Stimulated activated CD4-positive, alpha-beta T cell treated with anti-CD3 and anti-CD28 coated beads, Interleukin-2, amount 100 ng/mL, for 4 hours (primary cell): ENCODE measurements around the gene CCBE1.

Experiments
- DNase-seq: peaks from one replicate; pipeline ENCODE4 v3.0.0-alpha.2; 2020; ENCODE audit warnings: low read depth

The CCBE1 gene

DNA sequence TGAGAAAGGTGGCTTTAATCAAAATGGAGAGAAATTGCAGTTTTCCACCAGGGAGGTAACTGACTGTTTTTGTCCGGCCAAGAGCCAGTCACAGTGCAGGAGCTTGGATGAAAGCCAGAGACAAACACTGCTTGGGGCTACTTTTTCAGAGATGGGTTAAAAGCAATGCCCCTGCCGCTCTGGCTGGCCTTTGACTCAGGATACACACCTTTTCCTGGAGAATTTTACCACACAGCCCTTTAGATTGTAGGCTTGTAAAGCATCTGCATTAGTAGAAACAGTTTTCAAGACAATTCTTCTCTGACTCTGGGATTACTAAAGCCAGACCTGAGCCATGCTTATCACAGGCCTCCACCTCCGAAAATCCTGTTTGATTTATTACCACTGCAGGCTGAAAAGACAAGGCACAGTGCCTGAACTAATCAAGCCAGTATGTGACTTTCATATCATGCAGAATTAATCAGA lies 79.7 kb downstream of the CCBE1 start:
- DNase-seq, result no peak

DNA sequence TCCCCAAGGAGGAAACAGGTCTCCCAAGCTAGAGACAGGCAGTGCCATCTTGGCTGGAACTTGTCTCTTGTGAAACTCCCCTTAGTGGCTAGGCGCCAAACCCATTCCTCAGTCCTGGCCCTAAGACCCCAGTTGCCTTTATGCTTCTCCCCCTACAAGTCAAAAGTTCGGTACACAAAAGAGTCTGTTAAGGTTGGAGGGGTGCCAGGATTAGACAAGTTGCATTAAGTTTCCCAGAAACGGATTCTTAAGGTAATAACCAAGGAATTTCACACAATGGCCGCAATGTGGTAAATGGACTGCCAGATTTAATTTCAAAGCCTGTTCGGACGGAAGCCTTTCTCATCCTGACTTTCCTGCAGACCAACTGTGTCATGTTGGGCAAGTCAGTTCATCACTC lies 80.7 kb downstream of the CCBE1 start:
- DNase-seq, result no peak

DNA sequence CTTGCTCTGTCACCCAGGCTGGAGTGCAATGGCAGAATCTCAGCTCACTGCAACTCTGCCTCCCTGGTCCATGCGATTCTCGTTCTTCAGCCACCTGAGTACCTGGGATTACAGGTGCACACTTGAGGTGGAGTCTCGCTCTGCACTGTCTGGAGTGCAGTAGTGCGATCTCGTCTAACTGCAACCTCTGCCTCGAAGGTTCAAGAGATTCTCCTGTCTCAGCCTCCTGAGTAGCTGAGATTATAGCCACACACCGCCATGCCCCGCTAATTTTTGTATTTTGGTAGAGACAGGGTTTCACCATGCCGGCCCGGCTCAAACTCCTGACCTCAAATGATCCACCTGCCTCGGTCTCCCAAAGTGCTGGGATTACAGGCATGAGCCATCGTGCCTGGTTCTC lies 83.3 kb downstream of the CCBE1 start:
- no peak for DNase-seq

DNA sequence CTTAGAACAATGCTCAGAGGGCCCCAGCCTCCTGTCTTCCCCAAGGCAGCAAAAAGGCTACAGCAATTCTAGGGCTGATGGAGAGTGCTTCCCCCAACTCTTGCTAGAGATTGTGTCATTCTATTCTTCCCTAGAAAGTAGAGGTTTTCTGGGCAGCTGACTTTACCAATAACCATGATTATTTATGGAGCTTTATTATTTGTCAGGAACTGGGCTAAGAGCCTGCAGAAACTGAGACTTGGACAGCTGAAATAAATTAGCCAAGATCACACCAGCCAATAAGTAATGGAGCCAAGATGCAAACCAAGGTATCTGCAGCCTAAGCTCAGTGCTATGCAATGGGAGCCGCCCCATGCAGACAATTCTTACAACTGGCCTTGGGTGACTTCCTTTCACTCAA lies 84.8 kb downstream of the CCBE1 start:
- no peak for DNase-seq

DNA sequence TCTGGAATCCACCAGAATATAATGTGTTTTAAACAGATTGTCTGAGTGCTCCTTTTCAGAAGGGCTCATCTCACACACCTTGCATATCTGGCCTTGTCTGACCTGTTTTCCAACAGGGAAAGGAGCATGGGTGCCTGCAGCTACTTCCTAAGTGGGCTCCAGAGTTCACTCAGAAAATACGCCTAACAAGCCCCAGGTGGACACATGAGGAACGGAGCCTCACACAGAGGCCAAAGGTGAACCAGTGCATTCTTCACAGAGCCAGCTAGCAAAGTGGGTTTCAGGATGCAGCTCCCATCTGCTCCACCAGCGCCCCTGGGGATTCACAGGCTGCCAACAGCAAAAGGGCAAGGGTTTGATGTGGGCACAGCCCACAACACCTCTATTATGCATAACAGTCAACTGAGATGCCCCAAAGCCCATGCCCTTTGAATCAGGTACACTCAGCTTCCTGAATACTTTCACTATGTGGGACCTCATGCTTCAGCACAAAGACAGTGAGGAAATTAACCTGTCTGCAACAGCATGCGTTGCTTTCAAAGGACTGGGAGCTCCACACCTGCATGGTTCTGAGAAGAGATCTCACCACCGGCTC lies 86.6 kb downstream of the CCBE1 start:
- DNase-seq, result no peak

DNA sequence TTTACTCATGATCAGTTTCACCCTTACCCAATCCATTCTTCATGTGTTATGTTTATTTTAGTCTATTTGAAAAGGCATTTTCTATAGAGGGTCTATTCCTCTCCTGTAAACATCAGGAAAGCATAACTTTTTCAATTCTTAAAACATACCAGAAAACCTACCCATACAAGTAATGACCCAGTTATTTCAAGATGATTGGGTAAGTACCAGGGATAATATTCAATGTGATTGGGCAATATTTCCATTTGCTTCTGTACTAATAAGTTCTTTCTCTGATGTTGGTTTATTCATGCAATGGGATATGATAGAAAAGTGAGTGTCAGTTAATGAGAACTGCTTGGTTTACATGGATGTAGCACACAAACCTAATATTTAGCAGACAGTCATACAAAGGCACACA lies 87.6 kb downstream of the CCBE1 start:
- DNase-seq, result no peak

DNA sequence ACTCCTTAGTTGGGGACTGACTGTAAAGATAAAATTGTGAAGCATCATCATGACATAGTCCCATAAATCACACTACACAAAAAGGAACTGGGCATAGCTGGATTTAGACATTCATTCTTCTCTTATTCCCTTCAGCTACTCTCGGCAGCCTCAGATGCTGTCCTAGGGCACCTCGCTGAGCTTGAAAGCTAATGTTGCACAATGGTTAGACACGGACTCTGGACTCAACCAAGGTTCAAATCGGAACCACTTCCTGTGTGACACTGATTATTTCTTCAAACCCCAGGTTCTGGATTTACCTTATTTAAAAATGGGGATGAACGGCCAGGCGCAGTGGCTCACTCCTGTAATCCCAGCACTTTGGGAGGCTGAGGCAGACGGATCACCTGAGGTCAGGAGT lies 89.8 kb downstream of the CCBE1 start:
- DNase-seq, result no peak

DNA sequence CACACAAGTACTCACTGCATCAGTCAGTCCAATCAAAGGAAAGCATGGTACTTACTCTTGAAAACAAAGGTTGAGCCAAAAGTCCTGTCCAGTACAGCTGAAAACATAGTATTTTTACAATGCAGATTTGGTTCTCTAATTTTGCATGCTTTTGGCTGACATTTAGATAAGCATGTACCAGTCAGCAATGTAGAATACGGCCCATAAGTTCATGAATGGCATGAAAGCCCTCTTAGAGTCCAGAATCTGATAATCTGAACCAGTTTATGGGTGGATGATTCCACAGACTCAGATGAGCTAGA lies 90.2 kb downstream of the CCBE1 start:
- no peak for DNase-seq

DNA sequence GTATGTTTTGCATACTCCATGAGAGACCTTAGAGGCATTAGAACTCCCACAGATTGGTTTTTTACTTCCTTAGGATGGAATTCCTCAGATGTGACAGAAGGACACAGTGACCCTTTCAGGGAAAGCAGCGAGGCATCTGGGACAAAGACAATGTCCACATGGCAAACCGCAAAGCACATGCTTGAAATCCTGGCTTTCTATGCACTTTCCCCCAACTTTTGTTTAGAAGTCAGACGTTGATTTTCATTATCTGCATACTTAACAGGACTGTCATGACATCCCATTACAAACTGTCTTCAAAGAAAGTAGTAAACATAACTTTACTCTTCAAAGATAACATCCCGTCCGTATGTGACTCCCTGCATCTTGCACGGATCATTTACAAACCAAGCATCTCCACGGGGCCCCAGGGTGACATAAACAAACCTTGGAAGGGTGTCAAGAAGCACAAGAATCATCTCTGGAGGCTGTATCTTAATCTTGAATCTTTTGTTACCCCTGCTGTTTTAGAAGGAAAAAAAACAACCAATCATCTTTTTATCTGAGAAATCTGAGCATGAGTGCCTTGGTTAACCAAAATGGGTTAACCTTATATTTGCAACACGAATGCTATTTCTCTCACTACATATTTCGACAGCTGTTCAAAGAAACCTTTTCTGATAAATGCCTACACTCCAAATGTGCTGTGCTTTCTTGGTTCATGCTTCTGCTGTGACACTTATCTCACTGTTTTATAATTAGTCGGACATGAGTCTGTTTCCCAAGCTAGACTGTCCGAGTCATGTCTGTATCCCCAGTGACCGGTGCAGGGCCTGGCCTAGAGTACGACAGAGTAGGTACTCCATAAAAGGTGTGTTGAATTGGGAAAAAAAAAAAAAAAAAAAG lies 90.8 kb downstream of the CCBE1 start:
- no peak for DNase-seq

DNA sequence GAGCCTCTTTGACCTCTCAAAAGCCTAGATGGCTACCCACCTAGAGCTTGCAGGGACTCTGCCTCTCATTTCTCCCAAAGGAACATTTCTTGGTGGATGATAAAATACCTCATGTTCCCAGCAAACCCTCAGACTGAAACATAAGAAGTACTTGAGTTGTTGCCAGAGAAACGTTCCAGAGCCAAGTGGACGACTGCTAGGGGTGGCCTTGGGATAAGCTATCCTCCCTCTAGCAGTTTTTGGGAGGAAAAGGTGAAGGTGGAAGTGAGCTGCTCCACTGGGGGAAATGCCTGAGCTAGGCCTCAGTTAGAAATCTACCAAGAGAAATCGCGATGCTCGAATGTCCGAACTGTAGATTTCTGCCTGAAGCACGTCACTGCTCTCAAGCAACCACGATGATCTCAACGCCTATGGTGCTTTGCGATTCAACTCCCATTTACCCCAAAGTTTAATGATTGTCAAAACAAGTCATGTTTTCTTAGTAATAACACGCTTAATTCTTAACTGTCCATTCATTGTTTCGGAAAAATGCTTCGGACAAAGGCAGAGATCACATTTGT lies 91.5 kb downstream of the CCBE1 start:
- DNase-seq, result no peak

DNA sequence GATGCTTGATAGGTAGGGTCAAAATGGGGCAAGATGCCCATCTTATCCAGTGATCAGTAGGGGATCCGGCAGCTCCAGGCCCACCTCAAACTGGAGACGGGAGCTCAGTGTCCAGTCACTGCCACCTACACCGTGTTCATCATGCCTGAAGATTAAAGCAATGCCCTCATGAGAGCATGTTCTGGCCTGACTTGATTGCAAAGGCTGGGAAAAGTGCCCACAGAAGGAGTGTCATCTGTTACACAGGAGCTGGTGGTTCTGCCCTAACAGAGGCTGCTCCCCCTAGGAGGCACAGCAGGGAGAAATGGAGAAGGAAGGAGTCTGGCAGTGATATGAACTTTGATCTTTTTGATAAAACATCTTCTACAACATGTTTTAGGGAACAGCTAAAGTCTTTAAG lies 92.3 kb downstream of the CCBE1 start:
- DNase-seq, result no peak

DNA sequence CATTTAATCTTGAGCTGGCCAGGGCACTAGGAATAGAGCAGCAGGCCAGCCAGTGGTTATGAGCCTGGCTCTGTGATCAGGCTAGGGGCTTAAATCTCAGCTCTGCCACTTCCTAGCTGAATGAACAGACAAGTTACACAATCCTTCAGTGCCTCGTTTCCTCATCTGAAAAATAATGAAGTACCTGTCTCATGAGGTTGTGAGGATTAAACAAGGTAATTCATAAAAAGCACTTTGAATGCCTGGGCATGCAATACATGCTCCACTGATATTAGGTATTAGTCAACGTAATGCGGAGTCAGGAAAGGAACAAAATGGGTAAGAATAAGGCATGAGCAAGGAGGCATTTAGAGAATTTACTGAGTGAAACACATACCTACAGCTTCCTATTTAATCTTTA lies 100.2 kb downstream of the CCBE1 start:
- DNase-seq, result no peak

DNA sequence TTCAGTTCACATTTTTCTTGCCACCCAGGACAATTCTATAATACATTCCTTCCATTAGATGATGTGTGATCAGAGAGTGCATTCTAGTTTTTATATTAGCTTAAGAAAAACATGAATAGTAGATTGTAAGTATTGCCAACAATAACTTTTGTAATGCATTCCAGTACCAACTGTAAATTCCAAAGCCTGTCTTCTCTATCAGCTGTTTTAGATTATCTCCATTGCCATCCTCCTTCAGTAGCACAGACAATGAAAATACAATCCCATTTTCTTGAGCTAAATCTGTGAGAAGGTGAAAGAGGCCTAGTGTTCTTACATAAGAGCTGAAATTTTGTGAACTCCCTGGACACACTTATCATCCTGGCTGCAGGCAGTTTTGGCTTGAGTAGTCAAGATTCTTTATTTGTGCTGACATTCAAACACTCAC lies 103.9 kb downstream of the CCBE1 start:
- no peak for DNase-seq

DNA sequence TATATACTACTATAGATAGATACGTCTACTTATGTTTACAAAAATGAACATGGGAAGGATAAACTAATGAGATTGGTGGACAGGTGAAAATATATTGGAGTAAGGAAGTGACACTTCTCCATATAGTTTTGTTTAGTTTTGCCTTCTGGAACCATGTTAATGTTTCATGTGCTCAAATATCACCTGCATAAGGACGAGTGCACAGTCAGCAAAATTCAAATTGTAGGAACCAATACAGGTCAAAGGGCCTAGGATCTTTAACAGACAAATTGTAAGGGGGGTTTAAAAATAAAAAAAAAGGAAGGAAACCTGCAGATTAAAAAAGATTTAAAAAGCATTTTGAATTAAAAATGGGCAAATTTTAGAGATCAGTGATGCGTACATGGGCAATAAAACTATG lies 104.6 kb downstream of the CCBE1 start:
- no peak for DNase-seq

DNA sequence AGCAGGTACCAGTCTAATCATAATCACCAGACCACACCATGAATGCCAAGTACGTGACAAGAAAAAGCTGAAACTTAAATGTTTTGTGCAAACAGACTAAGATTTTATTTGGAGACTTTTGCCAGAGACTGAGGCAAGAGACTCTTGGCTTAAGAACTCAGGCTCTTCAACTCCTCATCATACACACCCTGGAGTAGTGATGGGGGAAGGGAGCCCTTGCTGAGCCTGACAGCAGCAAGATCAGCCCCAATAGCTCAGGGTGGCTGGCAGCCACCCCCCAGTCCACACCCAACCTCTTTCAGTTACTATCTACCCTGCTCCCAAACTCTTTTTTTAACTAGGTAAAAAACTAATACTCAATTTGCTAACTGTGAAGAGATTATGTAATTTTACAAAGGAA lies 114.8 kb downstream of the CCBE1 start:
- no peak for DNase-seq

DNA sequence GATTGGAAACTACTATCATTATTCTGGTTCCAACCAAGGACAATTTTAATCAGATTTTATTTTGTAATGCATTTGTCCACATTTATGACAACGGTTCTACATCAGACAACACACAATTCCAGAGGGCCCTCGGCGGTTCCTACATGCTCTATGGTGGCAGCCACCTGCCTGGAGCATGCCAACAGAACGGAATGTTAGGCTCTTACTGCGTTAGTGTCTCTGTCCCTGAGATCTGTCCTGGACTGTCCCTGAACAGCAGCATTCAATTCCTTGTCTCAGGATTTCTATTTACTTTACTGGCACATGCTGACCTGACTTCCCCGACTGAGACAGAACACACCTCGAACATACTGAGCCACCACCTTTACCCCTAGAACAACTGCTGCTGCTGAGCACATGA lies 117.7 kb downstream of the CCBE1 start:
- no peak for DNase-seq

DNA sequence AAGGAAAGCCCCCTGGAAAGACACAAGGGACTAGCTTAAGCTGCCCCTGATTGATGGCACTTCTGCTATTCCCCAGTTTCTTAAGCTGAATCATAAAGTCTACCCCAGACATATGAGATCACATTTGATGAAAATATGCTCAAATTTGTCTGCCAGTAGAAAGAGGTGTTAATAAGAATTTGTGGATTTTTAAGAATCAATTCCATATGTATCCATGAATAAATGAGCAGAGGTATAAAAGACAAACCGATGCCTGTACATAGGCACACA lies 119.9 kb downstream of the CCBE1 start:
- no peak for DNase-seq

DNA sequence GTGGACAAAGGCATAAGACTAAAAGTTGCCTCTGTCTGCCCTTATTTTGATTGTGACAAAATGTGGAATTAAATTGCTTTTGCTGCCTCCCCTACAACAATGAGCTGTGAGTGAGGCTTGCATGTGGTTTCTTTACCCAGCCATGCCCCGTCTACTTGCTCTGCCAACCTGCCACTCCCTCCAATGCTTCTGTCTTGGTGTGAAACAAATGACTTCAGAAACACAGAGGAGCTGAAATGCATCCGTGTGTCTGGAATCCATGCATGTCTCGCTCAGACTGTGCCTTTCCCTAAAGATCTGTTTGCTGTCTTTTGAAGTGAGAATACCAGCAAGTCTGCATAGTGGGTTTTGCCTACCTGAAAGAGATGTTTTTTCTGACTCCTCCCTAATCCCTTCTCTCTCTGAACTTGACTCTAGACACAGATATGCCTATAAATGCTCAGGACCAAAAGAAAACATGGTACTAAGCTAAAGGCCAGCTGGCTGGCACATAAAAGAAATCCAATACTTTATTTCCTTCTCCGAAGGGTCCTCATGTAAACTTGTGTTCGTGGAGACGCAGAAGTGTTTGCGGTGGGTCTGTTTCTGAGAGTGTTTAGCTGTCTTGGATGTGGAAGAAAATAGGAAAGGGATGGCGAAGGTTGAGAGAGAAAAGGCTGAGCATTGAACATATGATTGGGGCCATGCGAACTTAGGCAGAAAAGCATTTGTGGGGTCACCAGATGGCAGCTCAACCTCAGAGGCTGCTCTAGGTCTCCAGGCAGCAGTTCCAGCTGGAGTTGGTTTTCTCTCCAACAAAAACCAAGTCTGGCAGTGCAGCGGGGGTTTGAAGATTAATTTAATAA lies 120.5 kb downstream of the CCBE1 start:
- no peak for DNase-seq

DNA sequence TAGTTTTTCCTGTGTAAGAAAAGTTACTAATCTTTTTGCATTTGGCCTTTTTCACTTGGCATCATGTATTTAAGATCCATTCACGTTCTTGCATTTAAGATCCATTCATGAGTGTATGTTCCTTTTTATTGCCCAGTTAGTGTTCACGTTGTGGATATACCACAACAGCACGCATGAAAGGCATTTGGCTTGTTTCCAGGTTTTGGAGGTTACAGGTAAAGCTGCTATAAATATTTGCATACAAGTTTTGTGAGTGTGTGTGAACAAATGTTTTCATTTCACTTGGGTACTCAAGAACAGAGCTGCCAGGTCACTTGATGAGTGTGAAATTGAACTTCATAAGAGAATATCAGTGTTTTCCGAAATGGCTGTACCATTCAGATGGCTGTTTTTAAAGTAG lies 121.2 kb downstream of the CCBE1 start:
- no peak for DNase-seq

DNA sequence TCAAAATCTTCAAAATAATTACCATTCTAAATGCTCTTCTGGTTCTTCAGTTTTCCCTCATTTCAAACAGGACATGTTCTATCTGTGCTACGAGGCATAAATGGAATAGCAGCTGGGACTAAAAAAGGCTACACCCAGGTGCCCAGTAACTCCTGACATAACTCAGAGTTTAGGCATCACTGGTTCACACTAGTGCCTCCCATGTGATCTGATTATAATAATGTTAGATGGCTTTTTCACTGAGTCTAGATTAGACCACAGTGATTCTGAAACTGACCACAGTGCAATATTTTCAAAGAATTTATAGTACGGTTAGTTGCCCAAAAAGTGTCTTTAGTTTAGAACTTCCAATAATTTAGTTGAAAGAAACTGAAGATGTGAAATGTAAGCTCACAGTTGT lies 123.3 kb downstream of the CCBE1 start:
- DNase-seq, result no peak

DNA sequence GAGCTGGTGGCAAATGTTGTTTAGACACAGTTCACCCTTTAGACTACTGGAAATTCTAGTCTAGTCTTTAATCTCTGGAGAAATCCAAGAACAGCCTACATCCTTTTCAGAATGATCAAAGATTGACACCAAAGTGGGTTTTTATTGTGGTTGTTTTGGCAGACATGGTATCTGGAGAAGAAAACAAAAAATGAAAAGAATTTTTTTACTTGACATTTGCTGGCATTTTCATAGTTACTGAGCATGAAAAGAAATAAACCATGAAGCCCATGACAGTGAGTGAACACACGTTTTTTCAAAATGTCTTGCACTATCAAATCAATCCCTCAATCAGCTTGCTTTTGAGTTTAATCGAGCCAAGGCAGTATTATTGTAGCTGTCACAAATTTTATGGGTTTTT lies 125.3 kb downstream of the CCBE1 start:
- no peak for DNase-seq

DNA sequence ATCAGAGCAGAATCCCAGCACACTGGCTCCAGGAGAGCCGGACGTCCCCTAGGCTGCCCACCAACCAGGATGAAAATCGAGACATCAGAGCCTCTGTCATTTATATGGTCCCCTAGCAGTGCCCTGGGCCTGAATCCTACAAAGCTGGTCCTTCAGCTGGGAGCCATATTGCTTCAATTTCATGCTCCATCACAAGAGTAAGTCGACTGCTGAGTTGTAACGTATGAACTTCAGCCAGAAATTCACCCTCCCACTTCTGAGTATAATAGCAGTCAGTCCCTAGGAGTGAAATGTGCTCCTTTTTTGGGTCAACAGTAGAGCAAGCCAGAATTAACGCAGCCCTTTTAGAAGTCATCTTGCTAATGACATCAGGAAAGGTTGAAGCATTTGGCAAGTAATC lies 126.4 kb downstream of the CCBE1 start:
- no peak for DNase-seq
